GM18868 (cell line): ENCODE data around the gene INHBC.
"Not testable (repeated sequence)": the region's sequence is repeated elsewhere in the genome, so short reads cannot be mapped to it uniquely, and the experiment has no call there.

Experiments used
- ATAC-seq: cut with Tn5 transposase; IDR thresholded peaks from one replicate; pipeline ENCODE4 v1.9.1; 2021; ENCODE audit warnings: mild to moderate bottlenecking, moderate library complexity; ENCODE audit not compliant: unreplicated experiment

Gene INHBC

GRCh38 chr12:57434517-57435223, at the start of gene INHBC:
Gene INHBC, plus strand, starts transcription at chr12:57434784. Its CDS starts 103 bp downstream, at chr12:57434887.
- ATAC-seq = no peak

- ATAC-seq = peak; percentile 54
These were observed 49.0 kb upstream of the INHBC start for GRCh38 chr12:57385586-57385985.

- ATAC-seq = no peak
These were observed 48.3 kb upstream of the INHBC start for GRCh38 chr12:57386187-57386720.

GRCh38 chr12:57388425-57388824, 46.2 kb upstream of the INHBC start:
- ATAC-seq = no peak

- no peak for ATAC-seq
These were observed 45.6 kb upstream of the INHBC start for GRCh38 chr12:57389033-57389432.

GRCh38 chr12:57390174-57390573, 44.4 kb upstream of the INHBC start:
- ATAC-seq = no peak

- ATAC-seq = no peak
These were observed 39.5 kb upstream of the INHBC start for GRCh38 chr12:57395121-57395520.

- no peak for ATAC-seq
These were observed 37.1 kb upstream of the INHBC start for GRCh38 chr12:57397441-57397840.

GRCh38 chr12:57399718-57400463, 34.7 kb upstream of the INHBC start:
- ATAC-seq = not testable (repeated sequence)

GRCh38 chr12:57401165-57401564, 33.4 kb upstream of the INHBC start:
- no peak for ATAC-seq

GRCh38 chr12:57402156-57402555, 32.4 kb upstream of the INHBC start:
- ATAC-seq = not testable (repeated sequence)

GRCh38 chr12:57404966-57405640, 29.5 kb upstream of the INHBC start:
- no peak for ATAC-seq

- no peak for ATAC-seq
These were observed 24.1 kb upstream of the INHBC start for GRCh38 chr12:57410534-57410933.

- not testable (repeated sequence) for ATAC-seq
These were observed 20.4 kb upstream of the INHBC start for GRCh38 chr12:57414160-57414559.

GRCh38 chr12:57415088-57415487, 19.5 kb upstream of the INHBC start:
- ATAC-seq = no peak

- no peak for ATAC-seq
These were observed 18.3 kb upstream of the INHBC start for GRCh38 chr12:57416039-57416996.

- no peak for ATAC-seq
These were observed 16.3 kb upstream of the INHBC start for GRCh38 chr12:57418255-57418654.

GRCh38 chr12:57419495-57419894, 15.1 kb upstream of the INHBC start:
- no peak for ATAC-seq

GRCh38 chr12:57420482-57420881, 14.1 kb upstream of the INHBC start:
- ATAC-seq = no peak

- ATAC-seq = not testable (repeated sequence)
These were observed 7.6 kb upstream of the INHBC start for GRCh38 chr12:57426948-57427347.
